ENCODE measurements around the gene UXS1. TPM values are rescaled to one million over a fixed set of nuclear protein-coding genes. Genes with fewer than 3 reads are reported as not detected.

UXS1 gene
- total and polyA plus RNA-seq, 2 of the 8 experiments (the other 6 are each of a cell fraction or from before 2014, with no cell fraction given): 44.5 to 63.4 TPM

GRCh38 chr2:106075048-106075447 is 119.1 kb downstream of the UXS1 start:
- H3K23ac ChIP-seq (ENCODE audit: insufficient read length): no peak overlapping the region
- peaks cover 2 to 8% (median 4%) of the 10 kb centered on the region in 4 experiments; a peak in 6 of 7 replicates for H3K4me1 ChIP-seq (replicated peaks in 1 of 4; ENCODE audit: control insufficient read depth in 3 of 4, insufficient read depth in 4 of 4, low read length in 3 of 4)
- TF ChIP-seq SRF (IDR thresholded peaks at IDR 0.05; ENCODE audit: low read depth, low read length) (no peak), GABPA (IDR thresholded peaks at IDR 0.05; ENCODE audit: borderline replicate concordance, insufficient read depth, low read length) (no peak), JUN (IDR thresholded peaks at IDR 0.05; ENCODE audit: low read depth, low read length) (no peak), ATF3 (IDR thresholded peaks at IDR 0.05; ENCODE audit: insufficient read depth, low read depth, low read length) (no peak), ATF2 (IDR thresholded peaks at IDR 0.05; ENCODE audit: low read length) (no peak), CBX5 (IDR thresholded peaks at IDR 0.05; ENCODE audit: low read depth, low read length) (no peak)
- DNase-seq (ENCODE audit: low read depth in 1 of 2, low spot score in 2 of 2): no peak
- H4K5ac ChIP-seq (ENCODE audit: insufficient read length, low read depth, low read length): no peak overlapping the region
- no peak overlapping the region for H2AK5ac ChIP-seq (ENCODE audit: low read depth, low read length)
- H3K79me1 ChIP-seq (ENCODE audit: low read depth, low read length): no peaks in the 10 kb centered on the region
- H3K23me2 ChIP-seq (ENCODE audit: low read depth, low read length): no peaks in the 10 kb centered on the region
- no peak overlapping the region for H2BK120ac ChIP-seq (replicated peaks; ENCODE audit: low read depth, low read length)
- H3K27ac ChIP-seq (ENCODE audit: low read depth, low read length): no peak overlapping the region
- H3K9ac ChIP-seq (replicated peaks in 1 of 4; ENCODE audit: extremely low read depth in 1 of 4, low read depth in 3 of 4, low read length in 3 of 4): no peak overlapping the region
- no peak overlapping the region for H2BK12ac ChIP-seq (ENCODE audit: low read depth, low read length)
- H3K36me3 ChIP-seq (ENCODE audit: control insufficient read depth in 2 of 4, insufficient read depth in 4 of 4, low read length in 3 of 4): no peaks in the 10 kb centered on the region
- H2AFZ ChIP-seq (ENCODE audit: low read length): no peak overlapping the region
- no peak overlapping the region for H3K14ac ChIP-seq (ENCODE audit: insufficient read length)
- H3K4me3 ChIP-seq (ENCODE audit: extremely low read depth in 1 of 4, insufficient read depth in 2 of 4, low read depth in 3 of 4, low read length in 4 of 4): no peak overlapping the region
- 88% methylated on average over 3 of the region's 3 CpGs; no CpG with 5 or more reads in 1 of the 2 experiments for WGBS, 2 experiments (ENCODE audit: extremely low coverage in 1 of 2, insufficient coverage in 1 of 2, insufficient read length in 1 of 2, insufficient replicate concordance in 2 of 2, low coverage in 1 of 2, low lambda C conversion rate in 2 of 2, missing lambda C conversion rate in 1 of 2)
- H2BK20ac ChIP-seq (ENCODE audit: low read length): no peak overlapping the region
- CTCF ChIA-PET (ENCODE audit: partially characterized antibody): interaction anchor here (0.6 kb wide), 1 partner anchor 9 kb away, joined by 3 read pairs; no protein-coding TSS in a partner anchor
- no peaks in the 10 kb centered on the region for H3K79me2 ChIP-seq (ENCODE audit: control insufficient read depth in 1 of 2, insufficient read depth in 2 of 2, low read length in 2 of 2)
- H4K91ac ChIP-seq (replicated peaks; ENCODE audit: insufficient read length, low read length): no peak overlapping the region
- no peaks in the 10 kb centered on the region for H4K20me1 ChIP-seq (replicated peaks in 1 of 2; ENCODE audit: control insufficient read depth in 1 of 2, insufficient read depth in 2 of 2, low read length in 2 of 2)
- POLR2A ChIA-PET (ENCODE audit: partially characterized antibody): no interaction called here
- no peak overlapping the region for H2BK5ac ChIP-seq (ENCODE audit: low read depth, low read length)
- H4K8ac ChIP-seq (ENCODE audit: extremely low read depth, insufficient read depth, low read length): no peak overlapping the region
- FAIRE-seq: no peak
- H3K27me3 ChIP-seq (replicated peaks in 1 of 4; ENCODE audit: control insufficient read depth in 3 of 4, extremely low read depth in 1 of 4, insufficient read depth in 3 of 4, low read length in 3 of 4): no peaks in the 10 kb centered on the region
- H3K4ac ChIP-seq (replicated peaks; ENCODE audit: insufficient read length, low read depth, low read length): no peak overlapping the region
- H2BK15ac ChIP-seq (ENCODE audit: low read length): no peak overlapping the region
- H3K9me3 ChIP-seq (ENCODE audit: insufficient read depth in 2 of 2, low read depth in 1 of 2, low read length in 1 of 2): no peaks in the 10 kb centered on the region
- H3K18ac ChIP-seq (ENCODE audit: extremely low read depth, low read length): no peak overlapping the region
- no peak overlapping the region for H3K4me2 ChIP-seq (ENCODE audit: insufficient read depth in 1 of 2, low read depth in 2 of 2, low read length in 2 of 2)
- no peak overlapping the region for H3K56ac ChIP-seq (replicated peaks; ENCODE audit: insufficient read length, low read depth, low read length)

Measured in H1 (cell line).